Stimulated activated CD8-positive, alpha-beta memory T cell treated with anti-CD3 and anti-CD28 coated beads, Interleukin-7, amount 100 ng/mL, for 4 hours (primary cell): Measurements from ENCODE around the gene CRELD2.
A peak's percentile ranks its signal among the peaks of the same experiment; 100 is the strongest.

Source experiments
- DNase-seq, 2 donors: peaks; one replicate each; pipeline ENCODE4 v3.0.0-alpha.2; 2020; ENCODE audit warnings: low read depth in 2 of 2

CRELD2 gene

GRCh38 chr22:49967706-49968208 lies 49.3 kb downstream of the CRELD2 start:
- DNase-seq, result no peak

GRCh38 chr22:49968313-49968830 lies 49.9 kb downstream of the CRELD2 start:
- no peak for DNase-seq

GRCh38 chr22:49968831-49969661 lies 50.6 kb downstream of the CRELD2 start:
- DNase-seq, result no peak

GRCh38 chr22:49969751-49970527 lies 51.5 kb downstream of the CRELD2 start:
- DNase-seq, result no peak

- peak; percentile 96 to 97 for DNase-seq
Observed at GRCh38 chr22:49970528-49971231, 52.2 kb downstream of the CRELD2 start.

- peak; percentile 72 to 80 for DNase-seq
Observed at GRCh38 chr22:49971232-49972162, 53.1 kb downstream of the CRELD2 start.

GRCh38 chr22:49972163-49973017 lies 54.0 kb downstream of the CRELD2 start:
- peak in 1 of 2 donors; percentile 48 for DNase-seq

GRCh38 chr22:49973018-49973961 lies 54.9 kb downstream of the CRELD2 start:
- DNase-seq, result no peak

GRCh38 chr22:49975543-49976389 lies 57.3 kb downstream of the CRELD2 start:
- peak in 1 of 2 donors; percentile 58 for DNase-seq

GRCh38 chr22:49976439-49977175 lies 58.2 kb downstream of the CRELD2 start:
- peak; percentile 62 to 73 for DNase-seq
